HG03457 (cell line): ENCODE measurements around the gene NFKB1.
A peak's percentile ranks its signal among the peaks of the same experiment; 100 is the strongest.

Experiments
- ATAC-seq: cut with Tn5 transposase; IDR thresholded peaks from one replicate; pipeline ENCODE4 v1.9.1; 2021; ENCODE audit warnings: moderate number of reproducible peaks; ENCODE audit not compliant: unreplicated experiment

Gene NFKB1

GRCh38 chr4:102530986-102531385, 29.8 kb downstream of the NFKB1 start:
- ATAC-seq = no peak

GRCh38 chr4:102531462-102531861, 30.3 kb downstream of the NFKB1 start:
- no peak for ATAC-seq

GRCh38 chr4:102533348-102533747, 32.2 kb downstream of the NFKB1 start:
- ATAC-seq = no peak

- no peak for ATAC-seq
Observed at GRCh38 chr4:102533904-102534303, 32.7 kb downstream of the NFKB1 start.

- no peak for ATAC-seq
Observed at GRCh38 chr4:102534845-102535244, 33.7 kb downstream of the NFKB1 start.

DNA sequence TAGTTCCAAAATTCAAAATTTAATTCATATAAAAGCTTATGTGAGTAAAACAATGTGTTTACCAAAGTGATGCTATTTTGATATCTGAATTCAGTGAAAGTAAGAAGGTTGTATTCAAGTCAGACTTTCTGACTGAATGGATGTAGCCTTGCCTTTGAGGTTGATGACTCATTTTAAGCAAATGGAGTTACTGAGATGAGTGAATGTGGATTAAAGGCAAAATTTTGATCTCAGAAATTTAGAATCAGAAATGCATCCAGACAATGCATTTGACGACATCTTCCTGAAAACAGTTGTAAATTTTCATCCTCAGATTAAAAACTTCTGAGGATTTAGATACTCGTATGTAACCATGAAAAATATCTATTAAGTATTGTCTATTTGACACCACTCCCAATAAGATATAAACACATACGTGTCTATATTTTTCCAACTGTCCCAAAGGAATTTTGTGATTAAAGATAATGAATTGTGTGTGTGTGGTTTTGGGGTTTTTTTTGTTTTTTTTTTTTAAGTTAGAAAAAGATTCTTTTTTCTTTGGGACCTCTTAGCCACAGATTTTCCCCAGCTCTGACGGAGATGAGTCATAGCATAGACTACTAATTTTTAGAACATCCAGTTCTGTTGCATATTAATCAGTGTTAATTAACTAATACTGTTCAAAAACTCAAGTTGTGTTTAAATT, 34.4 kb downstream of the NFKB1 start:
- peak; percentile 45 for ATAC-seq

GRCh38 chr4:102536768-102537167, 35.6 kb downstream of the NFKB1 start:
- no peak for ATAC-seq

- ATAC-seq = no peak
Observed at GRCh38 chr4:102537269-102537668, 36.1 kb downstream of the NFKB1 start.

DNA sequence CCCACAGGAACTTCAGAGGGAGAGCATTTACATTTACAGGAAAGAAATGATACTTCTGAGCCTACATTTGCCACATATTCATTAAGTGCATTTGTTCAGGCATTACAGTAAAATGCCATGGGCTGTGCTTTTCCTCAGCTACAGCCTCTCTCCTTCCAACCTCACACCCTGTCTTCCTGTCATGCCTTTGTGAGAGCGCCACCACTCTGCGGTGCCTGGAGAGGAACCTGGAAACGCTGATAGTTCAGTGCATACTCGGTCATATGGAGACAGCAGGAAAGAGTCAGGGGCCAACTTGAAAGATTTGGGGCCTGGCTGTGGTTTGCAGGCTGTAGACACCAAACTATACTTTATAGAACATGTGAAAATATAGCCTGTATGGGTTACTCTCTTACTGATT, 40.5 kb downstream of the NFKB1 start:
- ATAC-seq = no peak

DNA sequence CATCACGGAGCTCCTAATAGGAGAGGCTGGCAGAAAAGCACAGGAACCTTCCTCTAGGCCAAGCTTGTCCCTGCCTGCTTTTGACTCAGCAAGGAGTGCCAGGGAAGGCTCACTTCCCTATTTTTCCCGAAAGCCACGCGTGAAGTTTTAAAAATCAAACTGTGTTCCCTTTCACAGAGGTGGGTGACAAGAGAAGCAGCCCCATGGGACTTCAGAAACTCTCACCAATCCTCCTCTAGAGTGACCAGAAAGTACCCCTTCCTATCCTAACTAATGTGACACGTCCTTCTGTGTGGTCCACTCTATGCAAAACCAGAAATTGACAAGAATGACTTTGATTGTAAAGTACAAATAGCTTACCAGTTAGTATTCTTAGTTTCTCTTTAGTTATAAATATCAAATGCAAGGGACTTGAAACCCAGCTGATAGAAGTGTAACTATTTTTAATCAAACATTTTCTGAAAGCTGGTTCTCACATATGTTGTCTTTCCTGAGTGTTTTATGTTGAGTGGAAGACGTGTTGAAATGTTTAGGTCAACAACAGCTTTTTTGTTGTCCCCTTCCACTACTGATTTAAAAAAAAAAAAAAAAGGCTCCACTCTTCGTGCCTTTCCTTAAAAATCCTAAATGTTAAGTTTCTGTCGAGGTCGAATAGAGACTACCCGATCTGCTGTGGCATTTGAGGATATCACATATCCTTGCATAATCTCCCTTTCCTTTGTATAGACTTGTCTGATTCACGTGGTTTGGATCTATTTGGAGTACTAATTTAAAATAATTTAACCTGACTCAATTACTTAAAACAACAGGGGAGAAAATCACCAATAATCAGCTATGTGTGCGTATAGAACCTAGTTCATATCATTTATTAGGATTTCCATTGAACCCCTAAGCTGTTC, 42.1 kb downstream of the NFKB1 start:
- ATAC-seq = peak; percentile 70

DNA sequence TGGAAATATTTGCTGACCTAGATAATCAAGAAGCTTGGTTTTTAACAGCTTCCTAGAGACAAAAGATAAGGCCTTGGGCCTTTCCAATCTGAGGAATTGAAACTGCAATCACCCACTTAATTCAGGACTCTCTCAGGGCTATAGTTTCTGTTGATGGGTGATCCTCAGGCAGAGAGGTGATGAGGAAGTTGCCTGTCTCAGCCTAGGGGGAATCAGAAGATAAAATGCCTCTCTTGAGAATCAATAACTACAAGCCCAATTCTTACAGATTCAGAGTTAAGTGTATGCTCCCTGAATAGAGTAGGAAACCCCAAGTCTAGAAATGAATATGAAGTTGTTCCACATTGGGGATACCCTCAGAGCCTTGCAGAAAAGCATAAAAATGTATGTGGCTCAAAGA, 45.5 kb downstream of the NFKB1 start:
- ATAC-seq = no peak

DNA sequence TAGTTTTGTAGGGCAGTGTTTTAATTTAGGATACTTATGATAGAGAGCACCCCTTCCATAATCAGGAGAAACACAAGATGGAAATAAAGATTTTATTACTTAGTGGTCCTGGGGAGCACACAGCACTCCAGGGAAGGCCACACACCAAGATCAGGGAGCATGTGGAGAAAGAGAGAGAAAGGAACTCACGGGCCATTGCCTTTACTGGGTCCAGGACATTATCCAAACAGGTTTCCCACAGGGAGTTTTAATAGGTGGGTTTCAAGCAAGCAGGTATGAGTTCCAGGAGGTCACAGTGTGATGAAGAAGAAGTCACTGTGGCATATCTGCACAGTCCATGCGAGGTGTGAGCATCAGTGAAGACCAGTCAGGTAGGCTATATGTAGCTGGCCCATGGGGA, 46.8 kb downstream of the NFKB1 start:
- no peak for ATAC-seq

DNA sequence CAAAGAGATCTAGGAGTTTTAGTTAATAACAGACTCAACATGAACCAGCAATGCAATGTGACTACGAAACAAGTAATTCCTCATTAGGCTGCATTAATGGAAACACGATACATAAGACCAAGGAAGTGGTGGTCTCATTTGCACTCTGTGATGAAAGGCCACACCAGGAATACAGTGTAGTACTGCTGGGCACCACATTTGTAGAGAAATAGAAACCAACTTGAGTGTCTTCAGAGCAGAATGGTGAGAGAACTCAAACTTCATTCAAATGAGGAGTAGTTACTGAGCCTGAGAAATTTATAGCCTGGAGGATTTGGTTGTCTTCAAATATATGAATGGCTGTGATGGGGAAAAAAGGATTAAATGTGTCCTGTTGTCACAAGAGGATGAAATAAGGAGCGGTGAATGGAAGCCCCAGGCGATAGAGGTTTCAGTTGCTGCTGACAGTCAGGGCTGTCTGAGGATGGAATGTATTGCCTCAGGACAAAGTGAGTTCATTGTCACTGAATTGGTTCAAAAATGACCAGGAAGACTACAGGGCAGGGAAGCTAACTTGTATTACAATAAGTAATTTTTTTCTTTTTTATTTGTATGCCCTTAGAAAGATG, 50.9 kb downstream of the NFKB1 start:
- no peak for ATAC-seq

- ATAC-seq = no peak
Observed at GRCh38 chr4:102552781-102553180, 51.6 kb downstream of the NFKB1 start.

GRCh38 chr4:102553982-102554381, 52.8 kb downstream of the NFKB1 start:
- ATAC-seq = no peak

DNA sequence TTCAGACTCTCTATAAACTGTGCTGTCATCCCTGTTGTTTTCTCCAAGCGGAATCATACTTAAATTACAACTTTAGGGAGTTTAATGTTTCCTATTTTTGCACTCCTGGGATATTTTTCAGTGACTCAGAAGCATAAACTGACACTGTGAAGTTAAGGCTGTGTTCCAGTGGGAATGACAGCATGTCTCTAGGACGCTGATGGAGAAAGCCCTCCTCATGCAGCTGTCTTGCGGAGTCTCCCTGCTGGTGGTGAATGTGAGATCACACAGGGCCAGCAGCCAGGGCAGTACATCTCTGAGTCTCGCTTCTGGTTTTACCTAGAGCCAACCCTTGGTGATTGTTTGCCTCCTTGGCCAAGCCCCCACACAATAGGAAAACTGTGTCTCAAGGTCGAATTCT, 53.3 kb downstream of the NFKB1 start:
- no peak for ATAC-seq

GRCh38 chr4:102554992-102555391, 53.8 kb downstream of the NFKB1 start:
- no peak for ATAC-seq

GRCh38 chr4:102557636-102558035, 56.5 kb downstream of the NFKB1 start:
- ATAC-seq = no peak

DNA sequence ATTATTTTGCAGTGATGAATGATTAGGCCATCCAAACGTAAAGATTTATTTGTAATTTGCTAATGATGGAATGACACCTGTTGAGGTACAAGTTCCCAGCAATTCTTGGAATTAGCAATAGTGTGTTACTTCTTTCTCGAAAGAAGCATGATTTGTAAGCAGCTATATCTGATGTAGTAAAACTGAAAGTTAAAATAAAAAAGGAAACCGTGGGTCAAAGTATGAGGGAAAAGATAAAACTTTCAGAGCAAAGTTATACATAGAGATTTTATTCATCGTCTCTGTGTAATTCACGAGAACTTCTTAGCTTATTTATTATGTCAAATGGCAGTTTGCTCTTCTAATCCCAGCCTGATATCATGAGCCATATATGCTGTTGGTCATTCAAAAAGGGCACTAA, 59.0 kb downstream of the NFKB1 start:
- ATAC-seq = no peak

DNA sequence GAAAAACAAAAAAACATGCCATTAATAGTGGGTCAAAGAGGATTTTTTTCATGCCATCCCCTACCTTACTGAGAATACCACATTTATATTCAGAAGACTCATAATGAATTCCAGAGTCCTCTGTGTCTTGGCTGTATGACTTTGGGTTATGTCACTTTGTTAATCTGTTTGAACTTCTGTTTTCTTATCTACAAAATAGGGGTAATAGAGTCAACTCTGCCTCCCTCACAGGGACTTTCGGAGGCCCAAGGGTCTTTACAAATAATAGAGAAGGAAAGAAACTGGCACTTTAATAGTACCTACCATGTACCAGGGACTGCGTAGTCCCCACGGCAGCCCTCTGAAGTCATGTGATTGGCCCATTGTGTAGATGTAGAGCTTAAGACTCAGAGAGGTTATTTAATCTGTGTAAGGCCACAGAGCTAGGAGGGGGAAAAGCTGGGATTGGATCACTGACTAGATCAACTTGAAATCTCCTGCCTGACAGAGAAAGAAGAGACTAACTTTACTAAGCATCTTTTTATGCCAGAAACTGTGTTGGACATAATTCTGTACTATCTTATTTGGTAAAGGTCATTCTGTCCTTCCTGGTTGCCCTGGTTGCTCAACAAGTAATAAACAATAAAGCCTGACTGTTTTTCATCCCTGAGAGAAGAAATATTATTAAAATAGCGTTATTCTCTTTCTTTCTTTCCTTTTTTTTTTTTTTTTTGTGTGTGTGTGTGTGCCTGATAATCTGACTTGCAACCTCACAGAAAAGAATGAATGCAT, 59.6 kb downstream of the NFKB1 start:
- no peak for ATAC-seq

- ATAC-seq = no peak
Observed at GRCh38 chr4:102563000-102563399, 61.8 kb downstream of the NFKB1 start.
